HEK293 (cell line): ENCODE data around the gene MED19.

Experiments
- CTCF ChIA-PET: fragments of 350-600 bp; formaldehyde crosslinking; extraction: SDS; loops from one replicate; lab custom pipeline; 2021; ENCODE audit warnings: antibody characterized with exemption; lab: Yijun Ruan, JAX
- POLR2A ChIA-PET: fragments of 300-600 bp; formaldehyde crosslinking; extraction: SDS; loops from one replicate; lab custom pipeline; 2020; ENCODE audit warnings: antibody characterized with exemption, inconsistent platforms; lab: Yijun Ruan, JAX
- H3K27ac ChIP-seq: fragments of 200-500 bp; sonication (Bioruptor generic); 2 replicates; pipeline ENCODE4 v1.5.1; 2014; ENCODE audit warnings: low read depth, low read length, control low read depth, inconsistent platforms; ENCODE audit errors: extremely low read depth
- H3K36me3 ChIP-seq, 2 experiments: fragments of 200-500 bp in 1 of 2; sonication (Bioruptor generic) in 1 of 2; 1 replicate in 1 of 2; 2 replicates in 1 of 2; pipeline ENCODE4 v1.5.1; 2014 to 2017; ENCODE audit warnings: inconsistent platforms in 2 of 2, low read length in 2 of 2; ENCODE audit not compliant: control insufficient read depth in 2 of 2, insufficient read depth in 1 of 2
- H3K4me1 ChIP-seq: fragments of 200-500 bp; sonication (Bioruptor generic); 2 replicates; pipeline ENCODE4 v1.5.1; 2014; ENCODE audit warnings: mild to moderate bottlenecking, low read length, inconsistent platforms; ENCODE audit not compliant: control insufficient read depth, insufficient read depth
- H3K4me3 ChIP-seq: 2 replicates; pipeline ENCODE4 v1.5.1; 2011; ENCODE audit warnings: low read depth, mild to moderate bottlenecking, control low read depth, low read length, moderate library complexity
- H3K9me3 ChIP-seq: fragments of 200-500 bp; sonication (Bioruptor generic); 2 replicates; pipeline ENCODE4 v1.5.1; 2014; ENCODE audit warnings: low read depth, low read length, inconsistent platforms; ENCODE audit not compliant: control insufficient read depth, insufficient read depth
- KLF1 ChIP-seq: fragments of 450-650 bp; formaldehyde crosslinking; IDR thresholded peaks from 2 replicates; pipeline ENCODE4 v1.5.1; 2016; ENCODE audit warnings: missing biosample characterization, missing genetic modification characterization
- MYNN ChIP-seq: fragments of 450-650 bp; formaldehyde crosslinking; IDR thresholded peaks from 2 replicates; pipeline ENCODE4 v1.5.1; 2016; ENCODE audit warnings: missing biosample characterization, missing genetic modification characterization, borderline replicate concordance
- OVOL3 ChIP-seq: fragments of 450-650 bp; formaldehyde crosslinking; IDR thresholded peaks from 2 replicates; pipeline ENCODE4 v1.5.1; 2016; ENCODE audit warnings: missing biosample characterization, missing genetic modification characterization
- SETDB1 ChIP-seq: IDR thresholded peaks from one replicate; pipeline ENCODE4 v1.6.1; 2017; ENCODE audit warnings: mild to moderate bottlenecking, low read length, moderate library complexity, mixed read lengths; ENCODE audit not compliant: insufficient read length
- TCF7L2 ChIP-seq: IDR thresholded peaks from 2 replicates; pipeline ENCODE4 v1.6.1; 2011; ENCODE audit warnings: low read depth, mild to moderate bottlenecking, inconsistent platforms, low read length, moderate library complexity, borderline replicate concordance
- YY2 ChIP-seq: fragments of 450-650 bp; formaldehyde crosslinking; IDR thresholded peaks from 2 replicates; pipeline ENCODE4 v1.5.1; 2016; ENCODE audit warnings: missing biosample characterization, missing genetic modification characterization
- ZBTB20 ChIP-seq: fragments of 450-650 bp; formaldehyde crosslinking; IDR thresholded peaks from 2 replicates; pipeline ENCODE4 v1.5.1; 2016; ENCODE audit warnings: missing biosample characterization, missing genetic modification characterization
- ZEB2 ChIP-seq: fragments of 450-650 bp; formaldehyde crosslinking; IDR thresholded peaks from 2 replicates; pipeline ENCODE4 v1.5.1; 2016; ENCODE audit warnings: missing biosample characterization, missing genetic modification characterization
- ZFHX2 ChIP-seq: fragments of 450-650 bp; formaldehyde crosslinking; conservative IDR thresholded peaks from 2 replicates; pipeline ENCODE4 v1.5.1; 2016; ENCODE audit warnings: missing biosample characterization, missing genetic modification characterization
- ZNF157 ChIP-seq: fragments of 450-650 bp; formaldehyde crosslinking; IDR thresholded peaks from 2 replicates; pipeline ENCODE4 v1.5.1; 2016; ENCODE audit warnings: missing biosample characterization, missing genetic modification characterization
- ZNF214 ChIP-seq: fragments of 450-650 bp; formaldehyde crosslinking; IDR thresholded peaks from 2 replicates; pipeline ENCODE4 v1.5.1; 2017; ENCODE audit warnings: missing biosample characterization, mild to moderate bottlenecking, missing genetic modification characterization, borderline replicate concordance
- ZNF274 ChIP-seq, 2 experiments: fragments of 200-500 bp in 1 of 2; fragments of 450-650 bp in 1 of 2; sonication (Bioruptor generic) in 1 of 2; formaldehyde crosslinking in 1 of 2; IDR thresholded peaks; 2 replicates each; pipeline versions ENCODE4 v1.5.1 to v1.6.1; 2014 to 2016; ENCODE audit warnings: borderline replicate concordance in 1 of 2, inconsistent platforms in 1 of 2, low read length in 1 of 2, missing biosample characterization in 1 of 2, missing genetic modification characterization in 1 of 2
- ZNF341 ChIP-seq: fragments of 450-650 bp; formaldehyde crosslinking; IDR thresholded peaks from 2 replicates; pipeline ENCODE4; 2016; ENCODE audit warnings: low read depth, missing biosample characterization, missing genetic modification characterization
- ZNF366 ChIP-seq: fragments of 450-650 bp; formaldehyde crosslinking; conservative IDR thresholded peaks from 2 replicates; pipeline ENCODE4 v1.5.1; 2016; ENCODE audit warnings: missing biosample characterization, missing genetic modification characterization
- ZNF37A ChIP-seq: fragments of 450-650 bp; IDR thresholded peaks from 2 replicates; pipeline ENCODE4 v1.5.1; 2018; ENCODE audit warnings: missing biosample characterization, missing genetic modification characterization
- ZNF48 ChIP-seq: fragments of 450-650 bp; formaldehyde crosslinking; IDR thresholded peaks from 2 replicates; pipeline ENCODE4 v1.5.1; 2016; ENCODE audit warnings: missing biosample characterization, missing genetic modification characterization
- ZNF514 ChIP-seq: fragments of 450-650 bp; formaldehyde crosslinking; IDR thresholded peaks from 2 replicates; pipeline ENCODE4 v1.5.1; 2016; ENCODE audit warnings: missing biosample characterization, missing genetic modification characterization
- ZNF623 ChIP-seq: fragments of 450-650 bp; formaldehyde crosslinking; IDR thresholded peaks from 2 replicates; pipeline ENCODE4 v1.5.1; 2016; ENCODE audit warnings: missing biosample characterization, missing genetic modification characterization
- ZNF660 ChIP-seq: fragments of 450-650 bp; IDR thresholded peaks from 2 replicates; pipeline ENCODE4 v1.5.1; 2018; ENCODE audit warnings: missing biosample characterization, mild to moderate bottlenecking, missing genetic modification characterization
- ZNF768 ChIP-seq: fragments of 450-650 bp; formaldehyde crosslinking; IDR thresholded peaks from 2 replicates; pipeline ENCODE4 v1.5.1; 2018; ENCODE audit warnings: missing biosample characterization, mild to moderate bottlenecking, missing genetic modification characterization
- TF ChIP-seq, protein P1 (sequence below): fragments of 450-650 bp; formaldehyde crosslinking; IDR thresholded peaks from 2 replicates; pipeline ENCODE4 v1.5.1; 2016; ENCODE audit warnings: missing biosample characterization, missing genetic modification characterization
- TF ChIP-seq, protein P2 (sequence below): fragments of 450-650 bp; formaldehyde crosslinking; IDR thresholded peaks from 2 replicates; pipeline ENCODE4 v1.5.1; 2016; ENCODE audit warnings: missing biosample characterization, missing genetic modification characterization
- TF ChIP-seq, protein P3 (sequence below): fragments of 450-650 bp; formaldehyde crosslinking; IDR thresholded peaks from 2 replicates; pipeline ENCODE4 v1.5.1; 2017; ENCODE audit warnings: missing biosample characterization, missing genetic modification characterization
- TF ChIP-seq, protein P4 (sequence below): fragments of 450-650 bp; formaldehyde crosslinking; IDR thresholded peaks from 2 replicates; pipeline ENCODE4 v1.5.1; 2017; ENCODE audit warnings: missing biosample characterization, missing genetic modification characterization

The MED19 gene

DNA sequence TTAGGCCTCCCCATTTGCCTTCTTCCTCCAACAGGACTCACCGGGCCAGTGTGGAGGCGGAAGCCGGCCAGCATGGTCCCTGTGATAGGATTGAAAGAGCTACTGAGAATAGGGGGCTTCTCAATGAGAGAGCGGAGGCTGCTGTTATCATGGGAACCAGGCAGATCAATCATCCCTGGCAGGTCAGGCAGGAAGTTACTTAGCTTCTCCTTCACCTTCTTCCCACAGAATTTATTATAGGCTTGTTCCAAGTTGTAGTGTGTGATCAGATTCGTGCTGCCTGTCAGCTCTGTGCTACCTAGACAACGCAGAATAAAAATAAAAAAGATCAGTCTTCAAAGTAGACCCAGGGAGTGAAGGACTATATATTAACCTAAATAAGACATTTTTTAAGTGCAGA, 7.1 kb downstream of the MED19 start:
- TF ChIP-seq ZNF514 (tag by site-specific recombination) (no peak), ZEB2 (tag by site-specific recombination) (no peak), ZBTB20 (tag by site-specific recombination) (no peak), ZNF214 (tag by site-specific recombination) (no peak), ZNF157 (tag by site-specific recombination) (no peak), OVOL3 (no peak), ZNF660 (no peak), ZNF37A (tag by site-specific recombination) (no peak), MYNN (tag by site-specific recombination) (no peak), ZNF341 (no peak), YY2 (tag by site-specific recombination) (no peak), KLF1 (tag by site-specific recombination) (no peak), SETDB1 (no peak), ZNF623 (tag by site-specific recombination) (no peak)
- TF ChIP-seq, protein P1, sequence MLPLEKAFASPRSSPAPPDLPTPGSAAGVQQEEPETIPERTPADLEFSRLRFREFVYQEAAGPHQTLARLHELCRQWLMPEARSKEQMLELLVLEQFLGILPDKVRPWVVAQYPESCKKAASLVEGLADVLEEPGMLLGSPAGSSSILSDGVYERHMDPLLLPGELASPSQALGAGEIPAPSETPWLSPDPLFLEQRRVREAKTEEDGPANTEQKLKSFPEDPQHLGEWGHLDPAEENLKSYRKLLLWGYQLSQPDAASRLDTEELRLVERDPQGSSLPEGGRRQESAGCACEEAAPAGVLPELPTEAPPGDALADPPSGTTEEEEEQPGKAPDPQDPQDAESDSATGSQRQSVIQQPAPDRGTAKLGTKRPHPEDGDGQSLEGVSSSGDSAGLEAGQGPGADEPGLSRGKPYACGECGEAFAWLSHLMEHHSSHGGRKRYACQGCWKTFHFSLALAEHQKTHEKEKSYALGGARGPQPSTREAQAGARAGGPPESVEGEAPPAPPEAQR (tag by site-specific recombination) = no peak
- TF ChIP-seq, protein P2, sequence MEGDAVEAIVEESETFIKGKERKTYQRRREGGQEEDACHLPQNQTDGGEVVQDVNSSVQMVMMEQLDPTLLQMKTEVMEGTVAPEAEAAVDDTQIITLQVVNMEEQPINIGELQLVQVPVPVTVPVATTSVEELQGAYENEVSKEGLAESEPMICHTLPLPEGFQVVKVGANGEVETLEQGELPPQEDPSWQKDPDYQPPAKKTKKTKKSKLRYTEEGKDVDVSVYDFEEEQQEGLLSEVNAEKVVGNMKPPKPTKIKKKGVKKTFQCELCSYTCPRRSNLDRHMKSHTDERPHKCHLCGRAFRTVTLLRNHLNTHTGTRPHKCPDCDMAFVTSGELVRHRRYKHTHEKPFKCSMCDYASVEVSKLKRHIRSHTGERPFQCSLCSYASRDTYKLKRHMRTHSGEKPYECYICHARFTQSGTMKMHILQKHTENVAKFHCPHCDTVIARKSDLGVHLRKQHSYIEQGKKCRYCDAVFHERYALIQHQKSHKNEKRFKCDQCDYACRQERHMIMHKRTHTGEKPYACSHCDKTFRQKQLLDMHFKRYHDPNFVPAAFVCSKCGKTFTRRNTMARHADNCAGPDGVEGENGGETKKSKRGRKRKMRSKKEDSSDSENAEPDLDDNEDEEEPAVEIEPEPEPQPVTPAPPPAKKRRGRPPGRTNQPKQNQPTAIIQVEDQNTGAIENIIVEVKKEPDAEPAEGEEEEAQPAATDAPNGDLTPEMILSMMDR (tag by site-specific recombination) = no peak
- TF ChIP-seq, protein P3, sequence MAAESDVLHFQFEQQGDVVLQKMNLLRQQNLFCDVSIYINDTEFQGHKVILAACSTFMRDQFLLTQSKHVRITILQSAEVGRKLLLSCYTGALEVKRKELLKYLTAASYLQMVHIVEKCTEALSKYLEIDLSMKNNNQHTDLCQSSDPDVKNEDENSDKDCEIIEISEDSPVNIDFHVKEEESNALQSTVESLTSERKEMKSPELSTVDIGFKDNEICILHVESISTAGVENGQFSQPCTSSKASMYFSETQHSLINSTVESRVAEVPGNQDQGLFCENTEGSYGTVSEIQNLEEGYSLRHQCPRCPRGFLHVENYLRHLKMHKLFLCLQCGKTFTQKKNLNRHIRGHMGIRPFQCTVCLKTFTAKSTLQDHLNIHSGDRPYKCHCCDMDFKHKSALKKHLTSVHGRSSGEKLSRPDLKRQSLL (tag by site-specific recombination) = no peak
- ChIA-PET CTCF (no interaction called here), POLR2A (no interaction called here)
- H3K4me1 ChIP-seq = no peaks in the 10 kb centered on the region
- H3K4me3 ChIP-seq = no peak overlapping the region
- H3K36me3 ChIP-seq = peaks cover 8 to 59% of the 10 kb centered on the region in 2 experiments; a peak in 2 of 3 replicates
- no peaks in the 10 kb centered on the region for H3K9me3 ChIP-seq
- H3K27ac ChIP-seq = no peak overlapping the region

DNA sequence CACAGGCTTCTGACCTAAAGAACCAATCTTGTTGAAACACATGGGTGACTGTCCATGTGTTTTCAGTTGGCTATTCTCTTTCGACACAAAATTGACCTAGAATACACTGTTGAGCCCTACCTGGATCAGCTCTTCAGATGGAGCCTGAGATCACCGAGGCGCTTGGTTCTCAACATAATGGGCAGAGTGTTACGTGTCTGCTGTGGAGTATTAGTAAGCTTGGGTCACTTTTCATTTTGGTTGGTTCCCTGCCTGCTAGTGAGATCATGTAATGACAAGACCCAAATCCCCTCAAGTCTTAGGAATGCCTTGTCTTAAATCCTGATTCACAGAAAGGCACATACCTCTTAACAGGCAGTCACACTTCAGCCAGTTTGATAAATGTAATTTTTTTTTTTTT, 8.7 kb downstream of the MED19 start:
- Histone ChIP-seq H3K9me3 (no peaks in the 10 kb centered on the region), H3K4me1 (no peaks in the 10 kb centered on the region)
- TF ChIP-seq TCF7L2 (no peak), ZNF274 (IDR thresholded peaks at IDR 0.05; ENCODE audit: low read length) (no peak), ZNF274 (tag by site-specific recombination; IDR thresholded peaks at IDR 0.05; ENCODE audit: borderline replicate concordance) (no peak), ZFHX2 (tag by site-specific recombination) (no peak), ZNF366 (tag by site-specific recombination) (no peak), ZNF768 (no peak), ZNF48 (no peak)
- TF ChIP-seq, protein P4, sequence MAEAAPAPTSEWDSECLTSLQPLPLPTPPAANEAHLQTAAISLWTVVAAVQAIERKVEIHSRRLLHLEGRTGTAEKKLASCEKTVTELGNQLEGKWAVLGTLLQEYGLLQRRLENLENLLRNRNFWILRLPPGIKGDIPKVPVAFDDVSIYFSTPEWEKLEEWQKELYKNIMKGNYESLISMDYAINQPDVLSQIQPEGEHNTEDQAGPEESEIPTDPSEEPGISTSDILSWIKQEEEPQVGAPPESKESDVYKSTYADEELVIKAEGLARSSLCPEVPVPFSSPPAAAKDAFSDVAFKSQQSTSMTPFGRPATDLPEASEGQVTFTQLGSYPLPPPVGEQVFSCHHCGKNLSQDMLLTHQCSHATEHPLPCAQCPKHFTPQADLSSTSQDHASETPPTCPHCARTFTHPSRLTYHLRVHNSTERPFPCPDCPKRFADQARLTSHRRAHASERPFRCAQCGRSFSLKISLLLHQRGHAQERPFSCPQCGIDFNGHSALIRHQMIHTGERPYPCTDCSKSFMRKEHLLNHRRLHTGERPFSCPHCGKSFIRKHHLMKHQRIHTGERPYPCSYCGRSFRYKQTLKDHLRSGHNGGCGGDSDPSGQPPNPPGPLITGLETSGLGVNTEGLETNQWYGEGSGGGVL = no peak
- TF ChIP-seq, all 188 proteins: peak for 0
- Histone ChIP-seq H3K4me3 (no peak overlapping the region), H3K27ac (no peak overlapping the region), H3K36me3 (peaks cover 8 to 67% of the 10 kb centered on the region in 2 experiments; a peak in 2 of 3 replicates)
- ChIA-PET POLR2A (interaction anchor here (0.5 to 2.2 kb wide), 5 partner anchors 9 to 104 kb away, joined by 3 to 12 read pairs (median 7); partner anchors contain the start of genes MED19, SELENOH and TMX2), CTCF (interaction anchor here (0.6 to 1.7 kb wide), 3 partner anchors 16 to 234 kb away, joined by 3 to 10 read pairs (median 3); no protein-coding TSS in a partner anchor)
